Measurements from ENCODE around the gene TUB.

The TUB gene

DNA sequence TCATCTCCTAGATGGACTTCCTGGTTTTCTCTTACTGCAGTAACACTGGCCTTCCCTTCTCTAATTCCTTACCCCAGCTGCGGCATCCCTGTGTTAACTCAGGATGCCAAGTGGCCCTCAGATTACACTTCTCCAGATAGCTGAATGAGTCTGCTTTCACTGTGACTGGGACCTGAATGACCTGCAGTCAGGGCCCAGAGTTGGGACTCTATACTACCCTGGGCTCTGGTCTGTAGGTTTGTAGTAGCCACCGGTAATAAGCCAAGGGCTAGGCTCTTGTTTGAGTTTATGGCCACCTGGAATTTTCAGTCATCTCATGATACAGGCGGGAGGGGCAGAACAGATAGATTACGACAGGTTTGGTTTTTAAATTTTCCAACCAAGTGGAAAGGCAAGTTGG is 24.1 kb downstream of the TUB start:
- no peak overlapping the region for H3K4me3 ChIP-seq (ENCODE audit: low read depth, low read length)
- TF ChIP-seq CTCF (IDR thresholded peaks at IDR 0.05; ENCODE audit: borderline replicate concordance, insufficient read depth, low read depth, low read length): no peak

- H3K4me3 ChIP-seq (ENCODE audit: low read depth, low read length): no peak overlapping the region
- no peak for TF ChIP-seq CTCF (IDR thresholded peaks at IDR 0.05; ENCODE audit: borderline replicate concordance, insufficient read depth, low read depth, low read length)
Measured at GRCh38 chr11:8105666-8106065, 24.7 kb downstream of the TUB start.

DNA sequence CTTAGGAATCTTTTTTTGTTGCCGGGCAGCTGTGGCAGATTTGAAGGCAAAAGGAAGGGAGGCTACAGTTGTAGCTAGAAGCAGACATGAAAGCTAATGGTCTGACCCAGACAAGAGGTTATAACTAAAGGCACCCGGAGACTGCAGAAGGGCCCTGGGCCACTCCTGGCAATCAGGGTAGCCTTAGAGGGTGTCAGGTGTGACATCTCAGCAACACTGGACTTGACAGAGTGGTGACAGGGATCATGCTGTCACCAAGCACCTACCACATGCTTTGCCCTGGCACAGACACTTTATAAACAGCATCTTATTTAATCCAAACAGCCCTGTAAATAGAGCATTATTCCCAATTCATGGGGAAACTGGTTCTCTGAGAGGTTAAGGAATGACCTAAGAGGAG is 25.7 kb downstream of the TUB start:
- no peak for TF ChIP-seq CTCF (IDR thresholded peaks at IDR 0.05; ENCODE audit: borderline replicate concordance, insufficient read depth, low read depth, low read length)

GRCh38 chr11:8107642-8108041 is 26.6 kb downstream of the TUB start:
- no peak overlapping the region for H3K4me3 ChIP-seq (ENCODE audit: low read depth, low read length)
- TF ChIP-seq CTCF (IDR thresholded peaks at IDR 0.05; ENCODE audit: borderline replicate concordance, insufficient read depth, low read depth, low read length): no peak

More for the DNA sequence above, 25.7 kb downstream of the TUB start:
- H3K4me3 ChIP-seq (ENCODE audit: low read depth, low read length): no peak overlapping the region

DNA sequence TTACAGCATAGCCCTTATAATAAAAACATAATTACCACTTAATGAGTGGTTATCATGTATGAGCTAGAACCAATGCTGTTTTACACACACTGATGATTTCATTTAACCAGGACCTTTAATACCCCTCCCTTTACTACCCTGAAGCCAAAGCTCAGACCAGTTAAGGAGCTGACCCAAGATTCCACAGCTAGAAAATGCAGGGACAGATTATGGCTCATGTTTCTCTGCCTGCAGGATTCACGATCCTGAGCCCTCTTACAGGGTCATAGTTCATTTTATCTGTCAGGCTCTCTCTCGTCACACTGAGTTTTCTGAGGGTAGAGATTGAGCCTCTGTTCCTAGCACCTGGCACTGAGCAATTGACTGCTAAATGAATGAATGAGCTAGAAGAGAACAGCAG is 27.4 kb downstream of the TUB start:
- no peak for TF ChIP-seq CTCF (IDR thresholded peaks at IDR 0.05; ENCODE audit: borderline replicate concordance, insufficient read depth, low read depth, low read length)
- H3K4me3 ChIP-seq (ENCODE audit: low read depth, low read length): no peak overlapping the region

DNA sequence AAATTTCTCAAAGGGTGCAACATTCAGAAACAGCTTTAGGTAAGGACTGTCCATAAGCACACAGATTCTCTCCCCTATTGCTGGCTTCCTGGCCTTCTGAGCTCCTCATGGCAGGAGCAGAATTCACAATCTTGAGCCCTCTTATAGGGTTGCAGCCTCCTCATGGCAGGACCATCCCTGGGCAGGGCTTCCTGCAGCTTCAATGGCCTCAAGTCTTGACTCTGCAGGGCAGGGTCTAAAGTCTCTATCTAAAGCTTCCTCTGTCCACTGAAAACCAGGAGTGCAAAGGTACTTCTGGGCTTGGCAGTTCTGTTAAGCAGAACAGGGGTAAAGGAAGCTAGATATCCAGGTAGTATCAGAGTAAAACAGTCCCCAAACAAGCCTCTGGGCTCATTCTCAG is 28.7 kb downstream of the TUB start:
- H3K4me3 ChIP-seq (ENCODE audit: low read depth, low read length): no peak overlapping the region
- TF ChIP-seq CTCF (IDR thresholded peaks at IDR 0.05; ENCODE audit: borderline replicate concordance, insufficient read depth, low read depth, low read length): no peak

DNA sequence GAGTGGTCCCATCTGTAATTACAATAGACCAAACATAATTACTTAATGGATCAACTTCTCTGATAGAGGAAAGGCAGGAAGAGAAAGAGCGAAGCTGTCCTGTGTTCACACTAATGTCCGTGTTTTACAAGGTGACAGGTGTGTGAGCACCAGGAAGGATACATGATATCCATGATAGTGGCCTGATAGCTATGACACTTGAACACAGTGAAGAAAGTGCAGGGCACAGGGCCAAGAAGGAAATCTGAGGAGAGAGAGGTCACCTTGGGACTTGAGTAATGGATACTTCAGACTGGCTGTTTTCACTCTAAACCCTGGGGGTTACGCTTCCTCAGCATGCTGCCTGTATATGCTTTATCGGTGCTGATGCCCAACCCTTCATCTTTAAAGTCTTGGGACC is 29.4 kb downstream of the TUB start:
- no peak for TF ChIP-seq CTCF (IDR thresholded peaks at IDR 0.05; ENCODE audit: borderline replicate concordance, insufficient read depth, low read depth, low read length)
- H3K4me3 ChIP-seq (ENCODE audit: low read depth, low read length): no peak overlapping the region

Data from GM12875 (cell line).